ENCODE measurements around the gene KRT12. TPM values are rescaled to one million over a fixed set of nuclear protein-coding genes. Genes with fewer than 3 reads are reported as not detected.

Gene KRT12
- polyA plus RNA-seq (ENCODE audit: insufficient read length in 4 of 4) = under 1 TPM in 2 of 4 donors, not detected in 2; 0.10 to 0.27 TPM

DNA sequence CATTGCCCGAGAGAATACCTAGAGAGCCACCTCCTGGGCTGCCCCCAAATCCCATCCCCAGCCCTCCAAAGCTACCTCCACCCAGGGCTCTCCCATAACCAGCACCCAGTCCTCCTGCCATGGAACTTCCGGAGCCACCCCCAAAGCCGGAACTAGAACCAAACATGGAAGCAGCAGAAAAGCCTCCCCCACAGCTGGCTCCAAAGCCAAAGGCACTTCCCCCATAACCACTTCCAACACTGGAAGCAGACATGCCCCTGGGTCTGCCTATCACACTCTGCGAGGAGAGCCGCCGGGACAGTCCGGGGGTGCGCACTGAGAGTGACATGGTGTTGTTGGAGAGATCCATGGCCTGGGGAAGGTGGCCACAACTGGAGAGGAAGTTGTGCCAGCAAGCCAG is at the start of gene KRT12:
Gene KRT12 (minus strand): TSS at position 386 of the 400 bp plus-strand sequence. CDS start 37 bp downstream, at position 349.
- DNase-seq (ENCODE audit: low read depth in 4 of 4, low spot score in 3 of 4) = no peak

DNA sequence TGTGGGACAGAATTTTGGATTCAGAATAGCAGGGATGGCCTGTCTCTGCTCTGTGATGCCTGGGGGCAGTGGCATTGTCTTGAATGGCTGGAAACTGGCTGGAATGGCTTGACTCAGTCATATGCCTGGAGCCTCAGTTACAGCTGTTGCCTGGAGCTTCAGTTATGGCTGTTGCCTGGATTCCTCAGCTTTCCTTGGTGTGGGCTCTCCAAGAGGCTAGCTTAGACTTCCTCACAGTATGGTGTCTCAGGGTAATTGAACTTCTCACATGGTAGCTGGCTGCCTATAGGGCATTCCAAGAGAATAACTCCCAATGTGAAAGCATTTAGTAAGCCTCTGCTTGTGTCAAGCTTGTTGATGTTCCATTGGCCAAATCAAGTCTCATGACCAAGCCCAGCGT is 49.3 kb upstream of the KRT12 start:
- DNase-seq (ENCODE audit: low read depth in 4 of 4, low spot score in 3 of 4) = no peak

DNA sequence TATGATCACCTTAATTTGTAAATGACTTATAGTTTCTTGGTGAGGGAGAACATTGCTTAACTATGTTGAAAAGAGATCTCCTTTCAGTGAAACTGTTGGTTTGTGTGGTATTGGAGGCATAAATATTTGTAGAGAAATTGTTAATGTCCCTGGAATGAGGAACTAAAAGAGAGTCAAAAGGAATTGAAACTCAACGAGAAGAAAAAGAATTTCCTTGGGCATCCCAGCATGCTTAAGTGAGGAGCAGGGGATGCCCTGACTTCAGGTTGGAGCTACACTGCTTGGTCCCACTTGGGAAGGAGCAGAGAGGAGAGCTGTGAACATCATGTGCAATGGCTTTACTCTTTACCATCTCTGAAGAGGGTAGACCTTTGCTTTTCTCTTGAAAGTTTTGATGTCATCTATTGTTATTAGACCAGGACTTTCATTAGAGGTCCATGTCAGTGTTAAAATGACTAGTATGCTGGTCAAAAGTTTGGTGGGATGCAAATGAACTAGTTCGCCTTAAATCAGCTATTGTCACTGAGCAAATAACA is 48.8 kb upstream of the KRT12 start:
- no peak for DNase-seq (ENCODE audit: low read depth in 4 of 4, low spot score in 3 of 4)

DNA sequence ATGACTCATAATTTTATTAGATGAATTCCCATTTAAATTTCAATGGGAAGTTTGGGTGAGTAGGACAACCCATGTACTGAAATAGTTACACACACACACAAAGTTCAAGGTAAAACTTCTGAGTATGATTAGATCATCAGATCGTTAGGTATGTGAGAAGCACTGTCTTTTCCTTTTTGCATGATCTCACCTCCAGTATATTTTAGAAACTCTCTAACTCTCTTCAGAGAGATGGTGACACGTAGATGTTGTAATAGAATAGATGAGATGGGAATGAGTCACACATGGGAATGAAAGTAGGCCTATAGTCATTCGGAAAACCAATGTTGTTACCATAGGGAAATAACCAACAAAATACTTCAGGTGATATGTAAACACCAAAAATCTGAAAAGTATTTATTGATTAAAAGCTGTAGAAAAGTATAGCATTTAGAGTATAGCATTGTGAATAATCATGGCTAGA is 48.2 kb upstream of the KRT12 start:
- no peak for DNase-seq (ENCODE audit: low read depth in 4 of 4, low spot score in 3 of 4)

DNA sequence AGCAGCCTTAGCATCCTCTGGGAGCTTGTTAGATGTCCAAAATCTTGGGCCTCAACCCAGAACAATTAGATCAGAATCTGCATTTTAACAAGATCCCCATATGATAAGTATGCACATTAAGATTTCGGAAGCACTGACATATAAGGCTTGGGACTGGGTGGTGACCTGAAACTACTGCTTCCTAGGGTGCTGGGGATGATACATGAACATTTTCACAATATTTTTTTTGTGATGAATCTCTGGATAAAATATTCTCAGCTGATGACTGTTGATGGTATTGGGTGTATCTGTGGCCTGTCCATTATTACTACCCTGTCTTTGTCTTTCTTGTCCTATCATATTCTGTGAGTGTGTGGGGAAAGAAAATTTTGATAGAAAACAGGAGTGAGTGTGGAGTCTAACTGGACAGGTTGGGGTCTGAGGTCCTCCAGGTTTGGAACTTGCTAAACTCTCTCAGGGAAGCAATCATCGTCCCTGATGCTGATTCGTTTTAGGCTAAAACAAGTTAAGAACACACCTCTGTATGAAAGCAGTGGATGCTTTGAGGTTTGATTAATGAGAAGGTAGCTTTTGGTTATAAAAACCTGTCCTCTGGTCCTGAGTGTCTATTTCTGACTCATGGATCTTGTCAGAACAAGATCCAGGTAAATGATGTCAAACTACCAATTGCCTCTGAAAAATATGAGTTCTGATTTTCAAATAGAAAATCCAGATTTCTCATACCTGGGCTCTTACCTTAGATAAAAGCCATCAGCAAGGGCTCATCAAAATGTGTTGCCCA is 47.2 kb upstream of the KRT12 start:
- no peak for DNase-seq (ENCODE audit: low read depth in 4 of 4, low spot score in 3 of 4)

DNA sequence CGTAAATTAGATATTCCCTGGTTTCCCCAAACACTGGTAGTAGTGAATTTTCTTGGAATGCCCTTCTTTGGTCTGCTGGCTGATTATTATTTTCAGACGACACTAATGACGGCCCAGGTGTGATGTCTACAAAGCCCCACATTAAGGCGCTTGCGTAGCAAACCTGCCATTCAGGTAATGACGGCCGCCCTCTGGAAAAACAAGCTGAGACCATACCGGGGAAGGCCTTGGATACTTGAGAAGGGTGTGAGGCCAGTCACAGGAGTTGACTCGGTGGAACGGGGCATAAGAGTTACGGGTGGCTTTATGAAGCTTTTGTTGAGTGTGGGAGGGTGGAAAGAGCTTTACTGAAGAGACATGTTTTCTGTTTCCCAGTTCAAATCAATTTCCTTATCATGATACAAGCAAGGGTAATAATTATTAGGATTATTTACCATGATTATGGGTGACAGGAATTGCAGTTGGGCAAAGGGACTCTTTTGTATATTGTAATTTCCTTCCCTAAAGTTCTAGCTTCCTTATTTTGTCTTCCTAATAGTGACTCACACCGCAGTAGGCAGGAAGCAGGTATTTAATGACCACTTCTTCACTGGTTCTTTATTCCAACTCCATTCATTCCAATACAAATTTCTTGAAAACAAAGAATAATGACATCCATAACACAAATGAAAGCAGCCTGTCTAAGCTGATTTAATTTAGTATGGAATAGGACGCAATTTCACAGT is 45.6 kb upstream of the KRT12 start:
- no peak for DNase-seq (ENCODE audit: low read depth in 4 of 4, low spot score in 3 of 4)

DNA sequence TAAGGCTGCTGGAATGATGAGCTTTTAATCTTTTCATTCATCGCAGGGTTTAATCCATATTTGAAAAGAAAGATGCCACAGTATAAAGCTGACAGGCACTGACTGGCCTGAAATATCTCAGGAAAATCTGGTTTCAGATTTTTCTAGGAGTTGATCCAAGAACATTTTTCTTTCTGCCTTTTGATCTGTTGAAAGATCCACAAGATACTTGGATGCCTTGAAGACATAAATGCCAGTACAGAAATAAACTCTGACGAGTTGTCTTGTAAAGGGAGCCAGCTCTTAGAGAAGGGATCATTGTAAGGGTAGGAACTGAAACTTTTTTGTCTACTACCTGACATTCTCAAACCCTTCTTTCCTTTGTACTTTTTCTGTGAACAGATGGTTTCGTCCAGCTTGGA is 43.4 kb upstream of the KRT12 start:
- no peak for DNase-seq (ENCODE audit: low read depth in 4 of 4, low spot score in 3 of 4)

DNA sequence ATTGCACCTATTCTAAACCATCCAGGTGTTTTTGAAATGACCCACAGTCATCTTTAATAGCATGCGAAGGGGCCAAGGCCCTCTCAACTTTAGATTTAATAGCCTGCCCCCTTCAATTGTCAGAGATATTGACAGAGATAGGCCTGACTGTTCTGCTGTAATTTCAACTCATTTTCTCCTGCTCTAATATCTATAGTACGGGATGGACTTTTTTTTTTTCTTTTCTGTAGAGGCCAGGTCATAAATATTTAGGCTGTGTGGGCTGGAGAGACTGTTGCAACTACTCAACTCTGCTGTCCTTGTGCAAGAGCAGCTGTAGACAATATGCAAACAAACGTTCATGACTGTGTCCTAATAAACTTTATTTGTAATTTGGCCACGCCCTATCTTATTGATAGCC is 42.7 kb upstream of the KRT12 start:
- no peak for DNase-seq (ENCODE audit: low read depth in 4 of 4, low spot score in 3 of 4)

DNA sequence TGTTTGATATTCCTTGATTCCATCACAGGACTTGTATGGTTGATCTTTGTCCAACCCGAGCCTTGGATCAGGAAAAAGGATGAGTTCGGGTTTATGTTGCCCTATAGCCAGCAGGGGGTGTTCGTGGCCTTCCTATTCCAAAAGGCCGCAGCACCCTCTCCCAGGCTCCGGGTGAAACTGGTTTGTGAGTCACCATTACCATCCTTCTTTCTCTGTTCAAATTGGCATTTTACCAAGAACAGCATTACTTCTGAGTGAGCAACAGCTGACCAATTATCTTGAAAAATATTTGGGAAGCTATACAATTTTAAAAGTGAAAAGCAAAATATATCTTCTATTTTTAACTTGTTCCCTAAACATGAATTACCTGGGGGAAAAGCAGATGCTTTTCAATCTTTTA is 42.3 kb upstream of the KRT12 start:
- peak; percentile 54 to 73 (median 62) for DNase-seq (ENCODE audit: low read depth in 4 of 4, low spot score in 3 of 4)

DNA sequence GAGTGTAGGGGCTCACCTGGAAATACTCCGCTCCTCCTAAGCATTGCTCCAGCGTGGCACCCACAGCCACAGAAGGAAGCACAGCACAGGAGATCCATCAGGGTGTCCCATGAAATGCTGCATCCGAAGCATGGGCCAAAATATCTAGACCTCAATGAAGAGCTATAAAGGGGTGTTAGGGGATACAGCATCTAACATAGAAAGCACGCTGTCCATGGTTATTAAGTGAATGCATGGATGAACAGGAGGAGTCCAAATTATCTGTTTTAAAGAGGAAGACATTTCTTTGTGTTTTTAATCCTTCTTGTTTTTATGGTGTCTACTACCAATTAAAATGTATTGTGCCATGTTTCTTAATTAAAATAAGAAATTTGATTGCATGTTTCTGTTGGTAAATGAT is 39.6 kb upstream of the KRT12 start:
- DNase-seq (ENCODE audit: low read depth in 4 of 4, low spot score in 3 of 4) = no peak

DNA sequence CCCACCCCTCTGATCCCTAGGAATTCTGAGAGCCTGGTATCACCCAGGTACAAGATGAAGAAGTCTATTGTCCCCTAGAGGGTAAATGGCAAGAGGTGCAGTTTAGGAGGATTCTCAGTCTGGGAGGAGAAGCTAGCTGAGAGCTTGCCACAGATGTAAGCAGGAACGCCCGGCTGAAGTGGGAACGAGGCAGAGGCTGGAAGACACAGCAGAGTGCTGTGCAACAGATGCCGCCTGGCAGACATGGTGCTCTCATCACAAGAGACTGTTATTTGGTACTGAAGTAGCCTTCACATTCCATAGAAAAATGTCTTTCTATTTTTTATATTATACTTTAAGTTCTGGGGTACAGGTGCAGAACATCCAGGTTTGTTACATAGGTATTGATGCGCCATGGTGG is 38.3 kb upstream of the KRT12 start:
- DNase-seq (ENCODE audit: low read depth in 4 of 4, low spot score in 3 of 4) = no peak

DNA sequence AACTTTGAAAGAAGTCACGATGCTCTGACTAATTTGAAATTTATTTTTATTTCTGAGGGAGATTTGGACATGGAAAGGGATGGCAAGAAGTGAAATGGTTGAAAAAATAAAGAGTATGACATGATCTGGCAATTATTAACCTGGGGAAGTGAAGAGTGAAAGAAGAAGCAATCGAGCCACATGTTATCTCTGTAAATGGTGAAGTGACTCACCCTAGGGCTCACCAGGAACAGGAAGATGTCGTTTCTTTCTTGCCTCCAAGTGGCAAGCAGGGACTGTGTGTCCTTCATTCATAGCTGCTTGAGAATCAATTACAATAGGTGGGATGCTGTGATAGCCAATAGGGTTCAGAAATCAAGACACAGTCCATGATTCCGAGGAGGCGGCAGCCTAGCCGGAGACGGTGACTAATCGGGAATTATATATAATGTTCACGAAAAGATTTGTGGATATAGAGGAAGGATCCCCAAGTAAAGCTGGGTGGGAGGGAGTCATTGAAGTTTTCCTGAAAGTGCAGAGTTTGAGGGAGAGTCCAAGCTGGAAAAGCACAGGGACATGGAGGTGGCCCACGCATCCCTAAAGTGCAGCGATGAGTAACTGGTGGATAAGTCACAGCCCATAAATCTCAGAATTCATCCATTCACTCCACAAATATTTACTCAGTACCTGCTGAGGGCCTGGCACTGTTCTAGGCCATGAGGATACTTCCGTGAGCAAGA is 36.3 kb upstream of the KRT12 start:
- DNase-seq (ENCODE audit: low read depth in 4 of 4, low spot score in 3 of 4) = peak in 1 of 4 donors; percentile 14

DNA sequence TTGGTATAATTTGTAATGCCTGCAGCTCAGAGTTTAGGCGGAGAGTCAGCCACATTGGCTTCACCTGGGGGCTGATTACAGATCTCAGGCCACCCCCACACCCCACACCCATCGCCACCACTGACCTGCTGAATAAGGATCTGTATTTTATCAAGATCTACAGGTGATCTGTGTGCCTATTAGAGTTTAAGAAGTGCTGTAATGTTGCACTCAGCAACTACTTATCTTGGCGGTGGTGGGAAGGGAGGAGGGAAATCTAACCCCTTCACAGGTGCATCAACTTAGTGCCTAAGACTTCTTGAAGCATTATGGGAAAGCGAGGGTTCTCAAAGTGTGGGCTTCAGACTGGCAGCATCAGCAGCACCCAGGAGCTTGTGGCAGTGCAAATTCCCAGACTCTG is 35.5 kb upstream of the KRT12 start:
- no peak for DNase-seq (ENCODE audit: low read depth in 4 of 4, low spot score in 3 of 4)

DNA sequence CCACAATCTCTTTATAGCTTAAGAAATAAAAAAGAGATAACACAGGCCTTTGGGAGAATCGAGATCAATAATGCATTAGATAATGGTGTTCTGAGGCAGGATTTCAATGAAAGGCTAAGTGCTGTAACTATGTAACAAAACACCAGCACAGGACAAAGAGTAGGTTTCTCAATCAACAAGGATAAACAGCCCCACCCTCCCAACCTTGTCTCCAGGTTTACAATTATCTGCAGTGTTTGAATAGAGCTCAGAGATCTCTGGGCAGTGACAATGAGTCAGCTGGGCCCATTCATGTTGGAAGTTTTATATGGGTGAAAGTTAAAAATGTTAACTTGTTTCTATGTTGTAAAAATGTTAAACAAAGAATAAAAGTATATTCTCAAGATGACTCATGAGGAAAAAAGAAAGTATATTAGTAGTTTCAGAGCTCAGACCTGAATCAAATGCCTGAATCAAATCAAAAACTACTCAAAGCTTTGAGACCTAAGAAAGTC is 35.0 kb upstream of the KRT12 start:
- DNase-seq (ENCODE audit: low read depth in 4 of 4, low spot score in 3 of 4) = no peak

DNA sequence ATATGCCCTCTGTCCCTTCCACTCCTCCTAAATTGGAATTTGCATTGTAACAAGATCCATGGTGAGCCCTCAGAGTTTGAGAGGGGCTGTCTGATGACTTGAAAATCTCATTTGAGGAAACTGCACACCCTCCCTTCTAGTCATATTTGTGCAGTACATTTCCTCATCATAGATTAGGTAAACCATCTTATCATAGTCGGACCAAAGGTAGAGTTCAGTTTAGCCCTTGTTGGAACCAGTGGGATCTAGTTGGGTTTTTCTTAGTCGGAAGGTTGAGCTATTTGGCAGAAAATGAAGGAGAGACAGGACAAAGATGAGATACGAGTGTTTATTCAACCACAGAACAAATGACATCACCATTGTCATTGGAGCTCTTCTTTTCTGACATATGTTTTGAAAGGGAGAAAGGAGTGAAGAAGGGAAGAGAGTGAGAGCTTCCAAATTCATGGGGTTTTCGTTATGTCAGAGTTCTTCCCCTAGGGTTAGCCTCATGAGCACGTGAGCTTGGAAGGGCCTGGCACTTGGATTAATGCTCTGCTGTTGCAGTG is 33.9 kb upstream of the KRT12 start:
- DNase-seq (ENCODE audit: low read depth in 4 of 4, low spot score in 3 of 4) = no peak

DNA sequence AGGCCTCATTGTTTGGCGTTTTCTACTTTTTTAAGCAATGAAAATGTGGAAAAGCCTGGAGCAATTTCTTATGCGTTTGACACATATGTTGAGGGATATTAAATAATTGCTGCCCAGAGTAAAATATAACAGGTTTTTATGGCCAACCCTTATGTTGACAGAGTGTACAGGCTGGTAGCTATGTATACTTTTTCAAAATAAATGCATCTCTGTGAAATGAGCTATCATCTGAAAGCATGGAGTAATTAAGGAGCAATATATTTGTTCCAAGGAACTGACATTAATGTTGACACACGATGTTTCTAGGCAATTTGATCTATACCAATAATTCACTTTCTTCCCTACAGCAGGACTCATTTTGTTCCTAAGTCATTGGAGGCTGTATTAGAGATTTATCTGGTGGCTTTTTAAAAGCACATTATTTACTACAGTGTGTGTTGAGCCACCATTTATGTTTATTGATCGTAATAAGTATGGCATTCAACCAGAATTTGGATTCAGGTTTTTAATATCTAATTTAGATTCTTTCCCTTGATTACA is 30.0 kb upstream of the KRT12 start:
- DNase-seq (ENCODE audit: low read depth in 4 of 4, low spot score in 3 of 4) = no peak

DNA sequence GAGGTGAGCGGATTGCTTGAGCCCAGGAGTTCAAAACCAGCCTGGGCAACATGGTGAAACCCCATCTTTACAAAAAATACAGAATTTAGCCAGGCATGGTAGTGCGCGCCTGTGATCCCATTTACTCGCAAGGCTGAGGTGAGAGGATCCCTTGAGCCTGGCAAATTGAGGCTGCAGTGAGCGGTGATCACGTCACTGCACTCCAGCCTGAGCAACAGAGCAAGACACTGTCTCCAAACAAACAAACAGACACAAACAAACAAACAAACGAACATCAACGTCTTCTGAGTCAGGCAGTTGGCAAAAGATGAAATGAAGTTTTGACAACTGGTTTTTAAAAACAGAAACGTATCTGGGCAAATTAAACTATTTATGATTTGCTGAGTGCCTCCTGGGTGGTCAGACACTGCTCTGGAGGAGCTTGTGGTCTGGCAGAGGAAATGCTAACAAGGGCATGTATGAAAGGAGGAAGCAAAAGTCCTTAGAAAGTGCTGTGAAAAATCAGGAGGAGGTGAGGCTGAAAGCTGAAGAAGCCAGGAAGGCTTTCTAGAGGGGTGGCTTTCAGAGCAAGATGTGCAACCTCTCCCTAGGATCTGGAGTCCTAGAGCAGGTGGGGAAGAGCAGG is 28.2 kb upstream of the KRT12 start:
- no peak for DNase-seq (ENCODE audit: low read depth in 4 of 4, low spot score in 3 of 4)

DNA sequence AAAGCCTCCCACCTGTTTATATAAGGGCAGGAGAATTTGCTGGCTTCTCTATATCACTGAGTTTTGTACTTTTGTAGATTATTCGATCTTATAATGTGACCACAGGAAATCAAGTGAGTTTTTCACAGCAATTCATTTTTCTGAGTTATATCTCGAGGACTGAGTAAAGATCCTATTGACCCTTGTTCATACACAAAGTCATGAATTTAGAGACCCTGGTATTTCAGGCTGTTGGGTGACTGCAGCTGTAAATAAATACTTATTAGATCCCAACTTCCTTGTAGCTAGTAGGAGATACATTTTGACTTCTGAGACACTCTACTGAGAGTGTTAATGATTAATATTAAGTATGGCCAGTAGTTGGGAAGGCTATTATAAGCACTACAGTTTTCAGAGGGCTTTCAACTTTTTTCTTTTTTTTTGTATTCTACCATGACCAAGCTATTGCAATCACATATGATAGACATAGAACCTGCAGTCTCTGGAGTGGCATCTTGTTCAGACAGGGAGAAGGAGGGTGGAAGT is 21.2 kb upstream of the KRT12 start:
- DNase-seq (ENCODE audit: low read depth in 4 of 4, low spot score in 3 of 4) = no peak

DNA sequence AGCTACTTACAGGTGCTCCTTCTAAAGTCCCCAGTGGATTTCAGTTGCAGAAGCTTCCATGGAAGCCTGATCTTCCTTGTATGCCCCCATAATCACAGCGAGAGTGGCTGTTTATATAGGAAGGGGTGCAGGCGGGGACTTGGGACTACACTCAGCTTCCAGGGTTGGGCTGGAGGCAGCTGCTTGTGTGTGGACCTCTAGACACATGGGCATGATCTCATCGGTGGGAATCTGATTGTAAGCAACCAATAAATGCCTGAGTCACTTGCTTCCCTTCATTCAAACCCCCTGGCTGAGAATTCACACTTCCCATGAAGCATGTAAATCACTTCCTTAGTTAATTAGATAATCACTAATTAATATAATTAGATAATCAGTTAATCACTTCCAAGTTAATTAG is 19.1 kb upstream of the KRT12 start:
- no peak for DNase-seq (ENCODE audit: low read depth in 4 of 4, low spot score in 3 of 4)

Data from left renal pelvis (tissue), 4 donors.